ENCODE measurements around the gene MED10.

Gene MED10

GRCh38 chr5:6412811-6413210, 34.5 kb upstream of the MED10 start (continued):
- TF ChIP-seq ZFP30 (CRISPR knock-in tag; IDR thresholded peaks at IDR 0.05): no peak
- TF ChIP-seq, protein P1, sequence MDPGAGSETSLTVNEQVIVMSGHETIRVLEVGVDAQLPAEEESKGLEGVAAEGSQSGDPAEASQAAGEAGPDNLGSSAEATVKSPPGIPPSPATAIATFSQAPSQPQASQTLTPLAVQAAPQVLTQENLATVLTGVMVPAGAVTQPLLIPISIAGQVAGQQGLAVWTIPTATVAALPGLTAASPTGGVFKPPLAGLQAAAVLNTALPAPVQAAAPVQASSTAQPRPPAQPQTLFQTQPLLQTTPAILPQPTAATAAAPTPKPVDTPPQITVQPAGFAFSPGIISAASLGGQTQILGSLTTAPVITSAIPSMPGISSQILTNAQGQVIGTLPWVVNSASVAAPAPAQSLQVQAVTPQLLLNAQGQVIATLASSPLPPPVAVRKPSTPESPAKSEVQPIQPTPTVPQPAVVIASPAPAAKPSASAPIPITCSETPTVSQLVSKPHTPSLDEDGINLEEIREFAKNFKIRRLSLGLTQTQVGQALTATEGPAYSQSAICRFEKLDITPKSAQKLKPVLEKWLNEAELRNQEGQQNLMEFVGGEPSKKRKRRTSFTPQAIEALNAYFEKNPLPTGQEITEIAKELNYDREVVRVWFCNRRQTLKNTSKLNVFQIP (CRISPR knock-in tag; IDR thresholded peaks at IDR 0.05; ENCODE audit: borderline replicate concordance, low read depth): no peak

GRCh38 chr5:6411141-6411540, 32.8 kb upstream of the MED10 start:
- TF ChIP-seq ZNF8 (CRISPR knock-in tag; IDR thresholded peaks at IDR 0.05): no peak
- TF ChIP-seq CSDC2 (CRISPR knock-in tag; IDR thresholded peaks at IDR 0.05): no peak
- no peak for TF ChIP-seq ZC3H10 (CRISPR knock-in tag; IDR thresholded peaks at IDR 0.05)
- no peak for TF ChIP-seq TSHZ2 (CRISPR knock-in tag; IDR thresholded peaks at IDR 0.05)
- TF ChIP-seq PPARA (CRISPR knock-in tag; IDR thresholded peaks at IDR 0.05; ENCODE audit: borderline replicate concordance): no peak
- no peak for TF ChIP-seq SNAI2 (CRISPR knock-in tag; IDR thresholded peaks at IDR 0.05)
- no peak for TF ChIP-seq ZNF565 (CRISPR knock-in tag; conservative IDR thresholded peaks at IDR 0.05; ENCODE audit: low read depth)
- no peak for TF ChIP-seq RARB (CRISPR knock-in tag; IDR thresholded peaks at IDR 0.05)
- TF ChIP-seq ISL1 (CRISPR knock-in tag; IDR thresholded peaks at IDR 0.05): no peak
- no peak for TF ChIP-seq ARNTL (CRISPR knock-in tag; IDR thresholded peaks at IDR 0.05; ENCODE audit: borderline replicate concordance, low read depth)
- no peak for TF ChIP-seq TOX (CRISPR knock-in tag; IDR thresholded peaks at IDR 0.05; ENCODE audit: borderline replicate concordance)
- ATAC-seq: no peak

GRCh38 chr5:6410421-6410820, 32.1 kb upstream of the MED10 start:
- no peak for TF ChIP-seq ESRRG (CRISPR knock-in tag; IDR thresholded peaks at IDR 0.05)
- no peak for TF ChIP-seq ZNF8 (CRISPR knock-in tag; IDR thresholded peaks at IDR 0.05)
- no peak for TF ChIP-seq CSRNP3 (CRISPR knock-in tag; IDR thresholded peaks at IDR 0.05)
- TF ChIP-seq, protein P2, sequence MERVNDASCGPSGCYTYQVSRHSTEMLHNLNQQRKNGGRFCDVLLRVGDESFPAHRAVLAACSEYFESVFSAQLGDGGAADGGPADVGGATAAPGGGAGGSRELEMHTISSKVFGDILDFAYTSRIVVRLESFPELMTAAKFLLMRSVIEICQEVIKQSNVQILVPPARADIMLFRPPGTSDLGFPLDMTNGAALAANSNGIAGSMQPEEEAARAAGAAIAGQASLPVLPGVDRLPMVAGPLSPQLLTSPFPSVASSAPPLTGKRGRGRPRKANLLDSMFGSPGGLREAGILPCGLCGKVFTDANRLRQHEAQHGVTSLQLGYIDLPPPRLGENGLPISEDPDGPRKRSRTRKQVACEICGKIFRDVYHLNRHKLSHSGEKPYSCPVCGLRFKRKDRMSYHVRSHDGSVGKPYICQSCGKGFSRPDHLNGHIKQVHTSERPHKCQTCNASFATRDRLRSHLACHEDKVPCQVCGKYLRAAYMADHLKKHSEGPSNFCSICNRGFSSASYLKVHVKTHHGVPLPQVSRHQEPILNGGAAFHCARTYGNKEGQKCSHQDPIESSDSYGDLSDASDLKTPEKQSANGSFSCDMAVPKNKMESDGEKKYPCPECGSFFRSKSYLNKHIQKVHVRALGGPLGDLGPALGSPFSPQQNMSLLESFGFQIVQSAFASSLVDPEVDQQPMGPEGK (CRISPR knock-in tag; IDR thresholded peaks at IDR 0.05; ENCODE audit: borderline replicate concordance): no peak
- no peak for TF ChIP-seq ISL1 (CRISPR knock-in tag; IDR thresholded peaks at IDR 0.05)
- no peak for TF ChIP-seq ZC3H10 (CRISPR knock-in tag; IDR thresholded peaks at IDR 0.05)
- TF ChIP-seq, protein P1 (CRISPR knock-in tag; IDR thresholded peaks at IDR 0.05; ENCODE audit: borderline replicate concordance, low read depth): no peak
- no peak for TF ChIP-seq ZFP3 (CRISPR knock-in tag; IDR thresholded peaks at IDR 0.05)
- no peak for TF ChIP-seq ZNF565 (CRISPR knock-in tag; conservative IDR thresholded peaks at IDR 0.05; ENCODE audit: low read depth)
- TF ChIP-seq TSHZ2 (CRISPR knock-in tag; IDR thresholded peaks at IDR 0.05): no peak
- no peak for TF ChIP-seq CREB5 (CRISPR knock-in tag; IDR thresholded peaks at IDR 0.05; ENCODE audit: low read depth)
- TF ChIP-seq PPARA (CRISPR knock-in tag; IDR thresholded peaks at IDR 0.05; ENCODE audit: borderline replicate concordance): no peak
- no peak for TF ChIP-seq ARNTL (CRISPR knock-in tag; IDR thresholded peaks at IDR 0.05; ENCODE audit: borderline replicate concordance, low read depth)
- no peak for TF ChIP-seq BACH2 (CRISPR knock-in tag; IDR thresholded peaks at IDR 0.05; ENCODE audit: borderline replicate concordance)
- no peak for ATAC-seq
